ENCODE data around the gene STARD10.

GRCh38 chr11:72776844-72777754 lies 16.7 kb downstream of the STARD10 start:
- TF ChIP-seq CTCF (IDR thresholded peaks at IDR 0.05), result no peak
- TF ChIP-seq POLR2A (IDR thresholded peaks at IDR 0.05), result no peak

All from heart left ventricle (tissue), 13 donors.